KBM-7 (cell line): ENCODE results near the gene CCDC88C.

Experiments
- DNase-seq: peaks from one replicate; pipeline ENCODE4 v3.0.0-alpha.2; 2015
- in situ Hi-C: fragments of 300-500 bp; cut with MboI; formaldehyde crosslinking; loops from 2 replicates; pipeline ENCODE4 v1.14.3; 2020; ENCODE audit warnings: low sequenced_read_pairs, low pct_unique_long_range_greater_than_20kb, mixed read lengths

Gene CCDC88C

DNA sequence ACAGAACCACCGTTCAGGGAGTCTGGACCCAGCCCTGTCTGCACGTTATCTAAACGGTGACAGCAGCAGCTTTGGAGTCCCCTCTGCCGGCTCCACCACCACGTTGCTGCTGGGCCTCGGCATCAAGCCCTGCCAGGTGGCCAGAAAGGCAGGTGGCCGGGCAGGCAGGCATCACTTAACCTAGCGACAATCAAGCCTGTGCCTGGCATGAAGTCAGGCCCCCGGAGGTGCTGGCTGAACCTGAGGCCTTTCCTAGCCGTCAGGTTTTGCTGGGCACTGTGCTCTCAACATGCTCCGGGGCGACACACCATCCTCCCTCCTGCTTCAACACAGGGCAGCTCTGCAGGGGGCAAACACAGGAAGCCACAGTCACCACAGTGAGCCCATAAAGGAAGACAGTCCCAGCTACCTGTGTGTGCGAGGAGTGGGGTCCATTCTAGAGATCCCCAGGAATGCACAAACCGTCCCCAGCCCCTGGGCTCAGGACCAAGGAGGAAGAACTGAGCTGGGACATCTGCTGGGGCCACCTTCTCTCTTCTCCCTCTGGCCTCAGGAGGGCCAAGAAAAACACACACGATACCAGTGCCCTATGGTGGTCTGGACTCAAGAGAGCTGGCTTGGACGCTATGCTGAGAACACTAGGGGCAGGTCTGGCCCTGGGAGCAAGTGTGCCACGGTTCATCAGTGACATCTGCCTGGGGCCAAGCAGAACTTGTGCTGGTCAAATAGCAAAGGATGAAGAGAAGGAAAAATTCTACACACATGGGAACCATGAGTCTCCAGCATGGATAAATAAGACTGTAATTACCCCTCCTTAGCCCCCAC, 44.7 kb downstream of the CCDC88C start:
- in situ Hi-C loops: no loop called here
- DNase-seq: no peak

DNA sequence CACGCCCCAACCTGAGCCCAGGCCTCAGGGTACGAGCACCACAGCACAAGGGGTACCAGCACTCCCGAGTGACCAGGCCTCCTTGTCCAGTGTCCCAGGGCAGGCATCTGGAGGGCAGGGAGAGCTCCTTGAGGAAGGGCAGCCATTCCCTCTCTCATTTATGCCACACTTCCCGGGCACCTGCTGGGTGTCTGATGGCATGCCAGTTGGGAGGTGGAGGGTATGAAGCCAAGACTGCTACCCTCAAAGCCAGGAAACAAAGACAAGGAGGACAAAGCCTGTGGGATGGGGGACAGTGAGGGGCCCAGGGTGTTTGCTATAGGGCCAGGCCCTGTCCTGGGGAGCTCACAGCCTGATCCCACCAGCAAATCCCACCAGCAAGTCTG, 45.6 kb downstream of the CCDC88C start:
- no peak for DNase-seq
- in situ Hi-C loops: no loop called here

DNA sequence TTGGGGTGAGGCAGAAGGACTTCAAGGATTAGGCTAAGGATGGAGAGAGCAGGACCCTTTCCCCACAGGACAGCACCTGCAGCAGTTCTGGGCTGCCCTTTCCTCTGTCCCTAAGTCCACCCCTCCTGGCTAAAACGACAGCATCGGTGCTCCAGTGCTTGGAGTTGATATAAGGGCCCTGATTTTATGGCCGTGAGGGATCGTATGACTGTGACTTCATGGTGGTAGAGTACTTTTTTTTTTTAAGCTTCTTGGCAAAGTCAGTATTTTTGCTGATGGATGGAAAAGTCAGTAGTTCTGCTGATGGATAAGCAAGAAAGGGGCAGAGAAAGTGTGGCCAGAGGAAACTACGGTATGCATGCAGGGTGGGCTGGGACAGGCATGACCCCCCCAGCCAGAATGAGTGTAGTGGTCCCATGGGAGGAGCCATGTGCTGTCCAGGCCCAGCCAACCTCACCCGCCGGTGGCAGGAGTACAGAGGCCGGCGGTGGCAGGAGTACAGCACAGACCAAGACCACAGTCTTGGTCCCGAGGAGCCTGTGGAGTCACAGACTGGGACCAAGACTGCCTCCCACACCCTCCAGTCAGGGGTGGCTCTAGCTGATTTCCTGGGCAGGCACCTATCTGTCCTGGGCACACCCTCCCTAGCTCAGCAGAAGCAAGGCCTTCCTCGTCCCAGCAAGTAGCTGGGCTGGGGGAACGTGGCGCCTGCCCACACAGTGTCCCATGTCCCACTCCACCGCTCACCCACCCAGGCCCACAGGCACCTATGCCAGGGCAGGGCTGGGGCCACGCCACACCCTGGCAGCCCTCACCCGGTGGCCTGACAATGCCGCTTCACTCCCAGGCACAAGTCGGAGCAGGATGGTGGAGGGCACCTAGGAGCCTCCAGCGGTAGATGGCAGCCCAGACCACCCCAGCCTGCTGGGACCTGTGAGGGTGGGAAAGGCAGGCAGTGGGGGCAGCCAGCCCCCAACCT, 46.3 kb downstream of the CCDC88C start:
- no peak for DNase-seq
- in situ Hi-C loops: no loop called here

DNA sequence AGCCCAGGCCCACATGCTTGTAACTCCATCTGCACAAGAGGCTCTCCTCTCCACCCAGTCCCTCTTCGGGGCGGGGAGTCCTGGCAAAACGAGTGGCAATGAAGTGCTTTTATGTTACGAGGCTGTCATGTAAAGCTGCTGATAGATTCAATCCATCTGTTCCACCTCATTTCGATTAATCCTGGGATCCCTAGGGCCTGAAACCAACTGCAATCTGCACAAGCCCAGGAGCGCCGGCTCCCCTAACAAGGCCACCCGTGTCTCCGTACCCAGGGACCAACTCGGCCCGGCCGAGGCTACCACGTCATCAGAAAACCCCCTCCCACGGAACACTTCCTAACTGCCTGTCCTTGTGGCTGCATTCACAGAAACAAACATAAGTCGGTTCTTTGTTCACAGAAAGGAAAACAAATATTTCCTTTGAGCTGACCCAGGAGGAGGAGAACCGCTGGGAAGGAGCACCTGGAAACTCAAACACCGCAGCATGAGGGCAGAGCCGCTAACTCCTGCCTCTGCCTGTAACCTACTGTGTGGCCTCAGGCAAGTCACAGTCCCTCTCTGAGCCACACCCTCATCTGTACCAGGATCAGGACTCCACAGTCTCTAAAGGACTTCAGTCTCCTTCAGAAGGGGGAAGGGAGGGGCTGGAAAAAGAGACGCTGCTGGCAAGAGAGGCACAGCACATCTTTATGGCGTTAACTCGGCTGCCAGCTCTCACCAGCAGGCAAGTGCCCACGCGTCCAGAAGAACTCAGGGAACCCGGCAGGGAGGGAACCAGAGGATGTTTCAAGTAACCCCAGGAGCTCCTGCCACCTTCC, 47.8 kb downstream of the CCDC88C start:
- in situ Hi-C loops: no loop called here
- no peak for DNase-seq

DNA sequence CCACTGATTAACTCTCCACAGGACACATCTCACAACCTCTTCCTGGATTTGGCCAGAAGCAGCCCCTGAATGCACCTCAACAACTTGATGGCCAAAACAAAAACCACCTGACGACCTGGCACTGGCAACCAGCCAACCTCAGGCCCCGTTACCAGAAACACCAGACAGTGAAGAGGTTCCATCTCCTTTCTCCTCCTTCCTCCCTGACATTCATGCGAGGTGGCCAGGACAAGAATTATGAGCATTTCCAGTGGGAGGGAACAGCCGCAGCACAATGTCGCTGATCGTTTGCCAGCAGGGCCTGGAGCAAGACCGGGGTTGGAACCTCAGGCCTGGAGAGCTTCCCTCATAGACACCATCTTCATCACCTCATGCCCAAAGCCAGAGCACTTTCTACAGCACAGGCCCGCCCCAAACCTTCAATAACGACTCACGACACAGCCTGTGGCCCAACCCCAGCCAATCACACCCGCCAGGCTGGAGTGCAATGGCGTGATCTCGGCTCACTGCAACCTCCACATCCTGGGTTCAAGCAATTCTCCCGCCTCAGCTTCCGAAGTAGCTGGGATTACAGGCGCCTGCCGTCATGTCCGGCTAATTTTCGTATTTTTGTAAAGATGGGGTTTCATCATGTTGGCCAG, 48.7 kb downstream of the CCDC88C start:
- in situ Hi-C loops: no loop called here
- DNase-seq: no peak

DNA sequence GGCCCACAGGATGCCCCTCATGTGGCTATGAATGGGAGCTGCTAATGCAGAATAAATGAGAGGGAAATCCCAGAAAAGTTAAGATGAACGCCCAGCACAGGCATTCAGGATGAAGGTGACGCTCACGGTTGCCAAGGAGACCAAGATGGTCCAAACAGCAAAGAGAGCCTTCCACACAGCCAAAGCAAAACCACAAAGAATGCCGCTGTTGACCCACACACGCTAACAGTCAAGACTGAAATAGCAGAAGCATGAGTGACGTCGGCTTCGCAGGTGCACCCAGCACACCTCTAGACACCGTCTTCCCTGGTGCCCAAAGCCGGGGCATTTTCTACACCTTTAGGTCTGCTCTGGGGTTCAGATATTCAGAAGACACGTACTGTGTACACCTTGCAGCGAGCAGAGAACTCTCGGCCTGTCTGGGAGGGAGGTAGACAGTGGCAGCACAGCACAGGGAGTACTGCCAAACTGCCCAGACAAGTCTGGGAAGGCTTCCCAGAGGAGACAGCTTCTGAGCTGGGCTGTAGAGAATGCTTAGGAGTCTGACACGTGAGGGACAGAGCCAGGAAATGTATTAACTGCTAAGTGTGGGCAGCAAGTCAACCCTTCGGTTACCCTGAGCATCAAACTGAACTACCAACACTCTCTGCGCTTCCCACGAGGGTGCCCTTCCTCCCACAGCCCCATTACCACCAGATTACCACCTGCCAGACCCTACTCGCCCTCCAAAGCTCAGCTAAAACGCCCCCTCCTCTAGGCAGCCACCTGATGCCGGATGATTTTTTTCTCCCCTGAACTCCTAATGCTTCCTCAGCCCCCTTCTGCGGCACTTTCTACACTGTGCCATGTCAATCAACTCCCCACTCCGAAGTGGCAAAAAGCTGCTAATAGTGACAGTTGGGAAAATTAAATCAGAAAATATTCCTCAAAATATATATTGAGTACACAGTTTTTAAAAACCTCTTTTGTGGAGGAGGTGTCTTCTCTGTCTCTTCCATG, 50.1 kb downstream of the CCDC88C start:
- DNase-seq: peak; percentile 81

DNA sequence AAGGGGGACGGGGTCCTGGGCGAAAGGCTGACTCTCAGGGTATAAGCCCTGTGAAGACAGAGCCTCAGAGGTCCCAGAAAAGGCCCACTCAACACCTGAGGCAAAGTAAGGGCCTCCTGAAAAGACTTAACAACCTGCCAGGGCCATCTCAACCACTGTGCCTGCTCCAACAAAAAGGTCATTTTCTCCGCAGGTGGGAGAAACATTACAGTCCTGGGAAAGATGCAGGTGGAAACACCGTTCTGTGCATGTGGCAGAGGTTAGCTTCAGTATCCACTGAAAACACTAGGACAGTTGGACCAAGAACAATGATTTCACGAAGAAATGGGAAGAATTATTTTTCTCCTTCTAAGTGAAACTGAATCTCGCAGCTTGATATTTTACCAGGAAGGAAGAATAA, 50.9 kb downstream of the CCDC88C start:
- DNase-seq: no peak
- in situ Hi-C loops: no loop called here

More for the DNA sequence above, 50.1 kb downstream of the CCDC88C start:
- in situ Hi-C loops: no loop called here

DNA sequence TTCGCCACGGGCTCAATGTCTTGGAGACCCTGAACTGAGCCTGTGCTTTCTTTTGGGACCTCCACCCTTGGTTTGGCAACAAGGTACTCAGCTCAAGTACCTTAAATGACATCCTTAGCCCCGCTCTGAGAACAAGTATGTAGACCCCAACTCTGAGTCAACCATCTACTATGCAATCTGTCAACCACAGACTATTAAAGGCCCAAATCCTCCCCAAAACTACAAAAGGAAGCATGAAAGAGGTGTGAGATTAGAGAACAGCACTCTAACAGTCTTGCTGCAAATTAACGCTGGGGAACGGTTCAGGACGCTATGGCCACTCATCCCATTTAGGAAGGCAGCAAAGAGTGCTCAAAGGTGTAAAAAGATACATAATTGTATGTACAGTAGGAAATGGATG, 52.1 kb downstream of the CCDC88C start:
- DNase-seq: no peak
- in situ Hi-C loops: no loop called here

DNA sequence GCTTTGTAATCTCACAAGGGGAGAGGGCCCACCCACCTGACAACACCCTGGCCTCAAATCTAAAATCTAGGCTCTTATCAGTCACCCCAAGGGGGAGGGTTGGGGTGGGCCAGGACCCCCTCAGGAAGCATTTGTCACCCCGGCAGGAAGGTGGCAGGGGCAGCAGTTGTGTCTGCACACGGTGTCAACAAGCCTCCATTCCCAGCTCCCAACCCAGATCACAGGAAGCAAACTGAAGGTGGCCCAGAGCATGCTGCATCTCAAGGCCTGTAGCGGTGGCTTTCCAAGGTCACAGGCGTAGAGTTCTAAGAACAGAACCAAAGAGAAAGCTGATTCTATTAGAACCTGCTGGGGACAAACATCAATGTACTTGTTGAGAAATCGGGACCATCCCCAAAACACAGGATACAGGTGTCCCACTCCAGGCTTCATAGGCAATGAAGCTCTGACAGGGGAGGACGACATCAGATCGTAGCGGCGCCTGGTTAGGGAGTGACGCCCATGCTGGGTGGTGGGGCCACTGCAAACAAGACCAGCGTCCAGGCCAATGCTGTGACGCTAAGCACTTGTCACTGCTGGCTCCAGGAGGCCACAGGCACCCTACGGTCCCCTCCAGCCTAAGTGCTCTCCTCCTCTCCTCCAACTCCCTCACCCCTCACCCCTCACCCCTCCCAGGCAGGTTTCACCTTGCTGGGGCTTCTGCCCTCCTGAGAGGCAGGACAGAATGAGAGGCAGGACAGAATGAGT, 52.9 kb downstream of the CCDC88C start:
- DNase-seq: no peak
- in situ Hi-C loops: no loop called here

DNA sequence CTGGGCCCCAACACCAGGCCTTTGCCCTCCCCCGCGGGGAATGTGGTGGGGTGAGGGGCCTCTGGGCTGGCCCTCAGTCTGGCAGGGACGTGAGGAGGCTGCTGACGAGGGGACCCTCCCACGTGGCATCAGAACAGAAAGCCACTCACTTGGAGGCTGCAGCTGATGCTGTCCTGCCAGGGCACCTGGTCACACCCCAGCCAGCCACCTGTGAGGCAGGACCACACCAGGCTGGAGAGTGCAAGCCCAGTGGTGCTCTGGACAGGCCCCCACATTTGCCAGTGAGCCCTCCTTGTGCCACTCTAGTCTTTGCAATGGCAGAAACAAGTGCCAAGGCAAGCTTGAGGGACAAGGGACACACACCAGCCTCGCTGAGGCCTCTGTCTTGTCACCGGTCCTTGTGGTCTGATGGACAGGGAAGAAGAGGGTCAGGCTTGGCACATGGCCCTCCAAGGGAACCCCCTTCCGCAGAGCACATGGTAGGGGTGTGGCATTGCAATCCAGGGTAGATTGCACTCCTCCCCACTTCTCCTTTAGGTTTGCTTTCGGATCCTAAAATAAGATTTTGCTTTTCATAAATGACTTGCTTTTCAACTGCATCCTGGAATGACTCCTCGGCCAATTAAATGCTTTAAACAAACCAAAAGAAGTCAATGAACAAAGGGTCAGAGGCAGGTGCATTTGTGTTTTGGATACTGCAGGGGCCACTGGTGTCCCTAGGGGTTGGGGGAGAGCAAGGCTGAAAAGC, 53.7 kb downstream of the CCDC88C start:
- DNase-seq: no peak
- in situ Hi-C loops: no loop called here

DNA sequence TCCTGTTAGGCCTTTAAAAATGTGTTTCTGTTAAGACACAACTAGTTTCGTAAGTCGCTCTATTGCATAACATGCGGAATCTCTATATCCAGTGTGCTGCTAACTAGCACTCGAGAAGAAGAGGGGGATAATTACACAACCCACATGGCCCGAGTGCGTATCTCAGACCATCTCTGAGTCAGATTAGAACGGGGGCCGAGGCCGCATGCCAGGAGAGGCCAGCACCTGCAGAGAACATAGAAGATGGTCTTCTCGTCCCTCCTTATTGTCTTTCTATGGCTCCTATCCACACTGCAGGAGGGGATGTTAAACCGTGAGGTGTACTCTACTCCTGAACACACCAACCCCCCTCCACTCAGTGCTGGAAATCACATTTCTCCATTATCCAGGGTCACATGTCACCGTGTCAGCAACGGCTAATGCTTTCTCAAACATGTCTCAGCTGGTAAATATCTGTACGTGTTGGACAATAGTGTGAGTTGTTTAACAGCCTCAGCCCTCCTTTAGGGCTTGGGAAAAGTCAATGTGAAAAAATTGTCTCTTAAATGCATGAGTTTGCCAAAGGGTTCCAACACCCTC, 56.3 kb downstream of the CCDC88C start:
- no peak for DNase-seq
- in situ Hi-C loops: no loop called here

DNA sequence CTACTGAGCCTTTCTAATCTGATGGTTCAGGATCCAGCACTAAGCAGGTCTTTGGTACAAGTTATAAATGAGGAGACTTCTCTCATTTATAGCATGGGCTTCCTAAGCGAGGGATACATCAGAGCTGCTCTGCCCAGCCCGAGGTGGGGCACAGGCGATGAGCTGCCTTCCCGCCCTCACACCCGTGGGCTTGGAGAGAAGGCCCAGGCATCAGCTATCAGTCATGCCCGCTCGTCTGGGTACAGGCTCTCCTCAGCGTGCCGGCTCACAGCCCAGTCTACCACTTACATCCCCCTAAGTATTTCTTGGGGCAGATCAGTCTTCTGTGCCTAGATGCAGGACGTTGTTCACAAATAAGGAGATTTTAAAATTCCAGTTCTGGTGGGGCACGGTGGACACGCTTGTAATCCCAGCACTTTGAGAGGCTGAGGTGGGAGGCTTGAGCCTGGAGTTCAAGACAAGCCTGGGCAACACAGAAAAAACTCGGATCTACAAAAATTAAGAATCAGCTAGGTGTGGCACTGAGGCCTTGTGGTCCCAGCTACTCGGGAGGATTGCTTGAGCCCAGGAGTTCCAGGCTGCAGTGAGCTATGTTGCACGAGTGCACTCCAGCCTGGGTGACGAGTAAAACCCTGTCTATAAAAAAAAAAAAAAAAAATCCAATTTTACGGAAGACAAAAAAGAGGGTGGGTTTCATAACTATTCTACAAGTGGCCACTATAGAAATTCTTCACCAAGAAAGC, 57.0 kb downstream of the CCDC88C start:
- DNase-seq: no peak
- in situ Hi-C loops: no loop called here

DNA sequence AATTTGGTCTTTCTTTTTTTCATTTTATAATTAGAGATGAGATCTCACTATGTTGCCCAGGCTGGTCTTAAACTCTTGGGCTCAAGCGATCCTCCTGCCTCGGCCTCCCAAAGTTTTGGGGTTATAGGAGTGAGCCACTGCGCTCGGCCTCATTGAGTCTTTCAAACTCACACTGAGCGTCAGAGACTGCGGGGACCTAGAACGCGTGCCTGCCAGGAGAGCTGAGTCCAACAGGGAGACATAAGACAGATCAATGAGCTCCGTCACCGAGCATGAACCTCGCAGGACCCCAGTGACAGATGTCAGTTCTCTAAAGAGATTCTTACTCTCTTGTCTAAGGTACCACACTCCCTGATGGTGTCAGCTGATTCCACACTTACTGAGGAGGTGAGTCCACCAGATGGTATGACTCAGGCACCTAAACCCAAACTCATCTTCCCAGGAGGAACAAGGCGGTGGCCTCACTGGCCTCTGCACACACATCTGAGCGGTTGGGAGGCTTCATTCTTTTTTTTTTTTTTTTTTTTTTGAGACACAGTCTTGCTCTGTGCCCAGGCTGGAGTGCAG, 58.9 kb downstream of the CCDC88C start:
- in situ Hi-C loops: no loop called here

DNA sequence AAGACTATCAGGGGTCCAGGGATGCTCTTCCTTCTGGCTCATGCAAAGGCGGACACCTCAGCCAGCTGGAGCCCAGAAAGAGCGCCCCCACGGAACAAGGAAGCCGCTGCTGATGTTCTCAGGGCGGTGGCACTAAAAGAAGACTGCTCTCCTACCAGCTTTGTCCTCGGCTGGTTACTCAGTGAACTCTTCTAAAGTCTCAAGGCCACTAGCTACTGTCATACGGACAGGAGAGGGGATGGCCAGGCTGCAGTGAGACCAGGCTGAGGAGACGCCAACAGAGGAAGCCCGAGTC, 59.6 kb downstream of the CCDC88C start:
- in situ Hi-C loops: no loop called here
- no peak for DNase-seq

More for the DNA sequence above, 58.9 kb downstream of the CCDC88C start:
- DNase-seq: no peak

DNA sequence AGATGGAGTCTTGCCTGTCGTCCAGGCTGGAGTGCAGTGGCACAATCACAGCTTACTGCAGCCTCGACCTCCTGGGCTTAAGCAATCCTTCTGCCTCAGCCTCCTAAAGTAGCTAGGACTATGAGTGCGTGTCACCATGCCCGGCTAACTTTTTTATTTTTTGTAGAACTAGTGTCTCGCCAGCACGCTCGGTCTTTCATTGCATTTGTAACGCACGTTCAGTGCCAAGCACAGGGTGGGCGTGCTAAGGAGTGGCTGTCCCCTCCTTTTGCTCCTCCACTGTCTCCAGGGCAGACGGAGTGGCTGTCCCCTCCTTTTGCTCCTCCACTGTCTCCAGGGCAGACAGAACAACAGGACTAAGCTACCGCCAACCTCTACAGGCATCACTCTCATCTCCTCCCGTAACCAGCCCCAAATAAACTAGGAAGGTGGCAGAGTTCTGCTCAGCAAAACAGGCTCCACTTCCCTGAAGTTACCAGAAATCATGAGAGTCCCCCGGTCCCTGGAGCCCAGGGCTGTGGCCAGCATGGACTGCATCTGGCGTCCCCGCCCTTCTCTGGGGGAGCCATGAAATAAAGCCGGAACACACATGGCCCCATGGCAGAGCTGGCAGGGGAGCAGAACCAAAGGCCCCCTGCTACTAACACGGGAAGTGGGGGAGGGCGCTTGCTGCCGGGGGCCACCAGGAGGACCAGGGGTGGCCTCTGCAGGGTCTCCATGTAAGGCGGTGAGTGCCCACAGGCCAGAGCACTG, 60.2 kb downstream of the CCDC88C start:
- DNase-seq: no peak
- in situ Hi-C loops: no loop called here
